Peyer's patch (tissue), 4 donors: Measurements from ENCODE around the gene CYP2A6.

ENCODE experiments used
- CTCF ChIP-seq, 6 experiments: fragments of 450-650 bp in 4 of 6; fragments of 200-600 bp in 2 of 6; sonication (generic) in 1 of 6; IDR thresholded peaks; one replicate each; pipeline ENCODE4 v1.5.1; 2017 to 2019; ENCODE audit warnings: antibody characterized with exemption in 6 of 6, mild to moderate bottlenecking in 3 of 6, moderate library complexity in 1 of 6
- POLR2A ChIP-seq, 2 donors: fragments of 450-650 bp; IDR thresholded peaks; one replicate each; pipeline ENCODE4 v1.5.1; 2017; ENCODE audit warnings: antibody characterized with exemption in 2 of 2, mild to moderate bottlenecking in 2 of 2, moderate library complexity in 2 of 2

- TF ChIP-seq CTCF (IDR thresholded peaks at IDR 0.05) = no peak
- no peak for TF ChIP-seq POLR2A (IDR thresholded peaks at IDR 0.05)
Observed at GRCh38 chr19:40896418-40896796, 46.2 kb upstream of the CYP2A6 start.
